ENCODE results near the gene KLHDC8B. TPM values are rescaled to one million over a fixed set of nuclear protein-coding genes. Genes with fewer than 3 reads are reported as not detected.
A peak's percentile ranks its signal among the peaks of the same experiment; 100 is the strongest.

The KLHDC8B gene
- total and polyA plus RNA-seq, 10 of the 15 experiments (the other 5 are each of a cell fraction or from before 2014, with no cell fraction given): 0.31 to 1.5 (median 0.85) TPM; not detected in 1

- SMC1A ChIA-PET (ENCODE audit: uncharacterized antibody, unreplicated experiment): interaction anchor here (1.4 kb wide), 2 partner anchors 279 to 290 kb away, joined by 3 to 14 read pairs; no protein-coding TSS in a partner anchor
- TF ChIP-seq MTA3 (IDR thresholded peaks at IDR 0.05; ENCODE audit: borderline replicate concordance, low read length) (no peak), ZNF217 (IDR thresholded peaks at IDR 0.05) (no peak), CBX3 (IDR thresholded peaks at IDR 0.05; ENCODE audit: borderline replicate concordance, low read depth) (no peak), CHD4 (IDR thresholded peaks at IDR 0.05) (no peak), GABPA (IDR thresholded peaks at IDR 0.05; ENCODE audit: low read depth) (no peak), BCL11A (IDR thresholded peaks at IDR 0.05; ENCODE audit: low read depth, low read length) (no peak), POLR2AphosphoS2 (IDR thresholded peaks at IDR 0.05; ENCODE audit: low read depth, low read length) (no peak), CREB1 (IDR thresholded peaks at IDR 0.05; ENCODE audit: low read depth) (no peak), NR2C1 (IDR thresholded peaks at IDR 0.05) (no peak), SREBF2 (IDR thresholded peaks at IDR 0.05; ENCODE audit: low read length) (no peak), NFIC (IDR thresholded peaks at IDR 0.05; ENCODE audit: low read depth, low read length) (no peak)
- ATAC-seq: peak; percentile 10
Measured at GRCh38 chr3:49170744-49171118, 667 bp upstream of the KLHDC8B start.

More at GRCh38 chr3:49170744-49171118, 667 bp upstream of the KLHDC8B start:
- peak overlapping the region; percentile 95; the same call in 1 of the 2 replicates for H3K4me2 ChIP-seq (ENCODE audit: control insufficient read depth, insufficient read depth)
- no peak for DNase-seq (ENCODE audit: low read depth, low spot score)
- WGBS (ENCODE audit: insufficient coverage, insufficient replicate concordance, low lambda C conversion rate, missing lambda C conversion rate): 0% methylated on average over 1 of the region's 1 CpG
- FAIRE-seq: no peak
- ChIA-PET RAD21 (ENCODE audit: unreplicated experiment) (interaction anchor here (0.6 to 1.9 kb wide), 9 partner anchors 10 to 283 kb away, joined by 3 to 17 read pairs (median 3); partner anchors contain the start of genes RHOA, USP4 and WDR6), CTCF (interaction anchor here (0.6 to 5.9 kb wide), 19 partner anchors 10 to 369 kb away, joined by 3 to 59 read pairs (median 5); partner anchors contain the start of genes NICN1 and USP4), POLR2A (interaction anchor here (0.5 to 2.1 kb wide), 4 partner anchors 11 to 777 kb away, joined by 3 to 6 read pairs (median 4); no protein-coding TSS in a partner anchor)
- H3K27ac ChIP-seq (ENCODE audit: control insufficient read depth, insufficient read depth): no peak overlapping the region
- H3K4me3 ChIP-seq: peak overlapping the region; percentile 74; the same call in 1 of the 2 replicates
- H3K9me3 ChIP-seq (replicated peaks; ENCODE audit: control insufficient read depth, insufficient read depth, low read length): peaks cover 2% of the 10 kb centered on the region; the same call in 2 of the 3 replicates
- BruUV-seq (replicated peaks): no TSS peak
- in situ Hi-C loops (cut with MboI) (no loop called here), intact Hi-C loops (cut with micrococcal nuclease; ENCODE audit: unreplicated experiment) (loop anchor here (1.0 kb wide), 1 partner anchor 279 kb away; no protein-coding TSS in a partner anchor)
- no peak overlapping the region for H3K9ac ChIP-seq (ENCODE audit: control insufficient read depth, insufficient read depth, low read length)
- no peaks in the 10 kb centered on the region for H3K27me3 ChIP-seq (replicated peaks in 1 of 2; ENCODE audit: control insufficient read depth in 2 of 2, insufficient read depth in 2 of 2, low read length in 1 of 2)
- no peaks in the 10 kb centered on the region for H3K36me3 ChIP-seq (ENCODE audit: control insufficient read depth in 2 of 2, insufficient read depth in 2 of 2, low read length in 1 of 2)
- H3K79me2 ChIP-seq (ENCODE audit: control insufficient read depth, insufficient read depth, low read length): peaks cover 8% of the 10 kb centered on the region
- H4K20me1 ChIP-seq (ENCODE audit: control insufficient read depth, insufficient read depth): no peaks in the 10 kb centered on the region
- H2AFZ ChIP-seq (ENCODE audit: control insufficient read depth, low read depth, low read length): peak overlapping the region; percentile 92
- H3K4me1 ChIP-seq (ENCODE audit: control insufficient read depth, insufficient read depth, low read length): peaks cover 5% of the 10 kb centered on the region

Measured in GM12878 (cell line).